ENCODE results near the gene TDRD3.

DNA sequence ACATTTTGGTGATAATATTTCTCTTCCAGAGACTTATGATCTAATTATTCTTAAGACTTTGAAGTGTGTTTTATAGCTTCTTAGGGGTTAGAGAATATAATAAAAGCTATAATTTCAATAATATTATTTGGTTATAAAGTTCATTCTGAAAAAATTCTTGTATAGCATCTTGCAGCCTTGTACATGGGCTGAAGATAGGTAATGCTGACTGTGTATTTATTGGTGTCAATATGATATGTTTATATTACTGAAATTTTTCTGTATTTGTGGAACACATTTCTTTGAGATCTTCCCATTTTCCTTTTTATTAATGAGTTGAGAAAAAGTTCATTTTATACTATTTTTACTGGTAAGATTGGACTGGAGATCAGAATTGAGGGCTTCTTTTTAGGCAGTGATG is 87.8 kb downstream of the TDRD3 start:
- TF ChIP-seq, protein P1, sequence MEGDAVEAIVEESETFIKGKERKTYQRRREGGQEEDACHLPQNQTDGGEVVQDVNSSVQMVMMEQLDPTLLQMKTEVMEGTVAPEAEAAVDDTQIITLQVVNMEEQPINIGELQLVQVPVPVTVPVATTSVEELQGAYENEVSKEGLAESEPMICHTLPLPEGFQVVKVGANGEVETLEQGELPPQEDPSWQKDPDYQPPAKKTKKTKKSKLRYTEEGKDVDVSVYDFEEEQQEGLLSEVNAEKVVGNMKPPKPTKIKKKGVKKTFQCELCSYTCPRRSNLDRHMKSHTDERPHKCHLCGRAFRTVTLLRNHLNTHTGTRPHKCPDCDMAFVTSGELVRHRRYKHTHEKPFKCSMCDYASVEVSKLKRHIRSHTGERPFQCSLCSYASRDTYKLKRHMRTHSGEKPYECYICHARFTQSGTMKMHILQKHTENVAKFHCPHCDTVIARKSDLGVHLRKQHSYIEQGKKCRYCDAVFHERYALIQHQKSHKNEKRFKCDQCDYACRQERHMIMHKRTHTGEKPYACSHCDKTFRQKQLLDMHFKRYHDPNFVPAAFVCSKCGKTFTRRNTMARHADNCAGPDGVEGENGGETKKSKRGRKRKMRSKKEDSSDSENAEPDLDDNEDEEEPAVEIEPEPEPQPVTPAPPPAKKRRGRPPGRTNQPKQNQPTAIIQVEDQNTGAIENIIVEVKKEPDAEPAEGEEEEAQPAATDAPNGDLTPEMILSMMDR (IDR thresholded peaks at IDR 0.05) = no peak
- no peak for TF ChIP-seq ZFX (IDR thresholded peaks at IDR 0.05; ENCODE audit: borderline replicate concordance)

Data from 22Rv1 (cell line).